Erythroblast (primary cell): ENCODE data around the gene PEX7.

ENCODE experiments used
- GATA1 ChIP-seq: IDR thresholded peaks from 2 replicates; pipeline ENCODE4 v1.6.1; 2011; ENCODE audit warnings: low read depth, mild to moderate bottlenecking, control low read depth, low read length, moderate library complexity
- POLR2A ChIP-seq: IDR thresholded peaks from 2 replicates; pipeline ENCODE4 v1.6.1; 2011; ENCODE audit warnings: mild to moderate bottlenecking, low read length

- TF ChIP-seq POLR2A (peak; percentile 65), GATA1 (no peak)
Observed at GRCh38 chr6:136822376-136823127, at the start of gene PEX7.
